OCI-LY7 (cell line): Measurements from ENCODE around the gene TTLL5. TPM values are rescaled to one million over a fixed set of nuclear protein-coding genes. Genes with fewer than 3 reads are reported as not detected.

Experiments used
- BruUV-seq: library from RNA; stranded (reverse); fragments of 400-500 nt; replicated peaks from 2 replicates; lab custom pipeline; 2021; lab: Mats Ljungman, UMichigan
- CTCF ChIA-PET: fragments of 300-600 bp; sonication (Branson Sonifier 250); formaldehyde crosslinking; loops from one replicate; lab custom pipeline; 2022; ENCODE audit warnings: antibody characterized with exemption; ENCODE audit not compliant: unreplicated experiment; lab: Charles Lee
- POLR2A ChIA-PET: fragments of 300-600 bp; sonication (Branson Sonifier 250); formaldehyde crosslinking; loops from one replicate; lab custom pipeline; 2022; ENCODE audit warnings: antibody characterized with exemption; lab: Charles Lee
- DNase-seq: peaks from one replicate; pipeline ENCODE4 v3.0.0-alpha.2; 2015; ENCODE audit warnings: low spot score
- H2AFZ ChIP-seq: fragments of 200-600 bp; sonication (generic), shearing (Covaris generic); 2 replicates; pipeline ENCODE4 v1.6.1; 2014; ENCODE audit warnings: mild to moderate bottlenecking, antibody characterized with exemption, low read length, moderate library complexity
- H3K27ac ChIP-seq: fragments of 200-600 bp; sonication (generic); 2 replicates; pipeline ENCODE4 v1.5.1; 2014; ENCODE audit warnings: mixed run types, low read depth, mild to moderate bottlenecking, moderate library complexity, low read length, inconsistent platforms; ENCODE audit not compliant: poor library complexity, severe bottlenecking
- H3K36me3 ChIP-seq: fragments of 200-600 bp; sonication (generic); 2 replicates; pipeline ENCODE4 v1.6.1; 2014; ENCODE audit warnings: mild to moderate bottlenecking, antibody characterized with exemption, low read length, moderate library complexity, mixed read lengths; ENCODE audit not compliant: insufficient read depth
- H3K4me1 ChIP-seq: fragments of 200-600 bp; sonication (generic); 2 replicates; pipeline ENCODE4 v1.5.1; 2014; ENCODE audit warnings: mild to moderate bottlenecking, low read length; ENCODE audit not compliant: insufficient read depth, poor library complexity, severe bottlenecking
- H3K4me2 ChIP-seq: fragments of 200-600 bp; sonication (generic); 2 replicates; pipeline ENCODE4 v1.6.1; 2014; ENCODE audit warnings: mild to moderate bottlenecking, low read length
- H3K4me3 ChIP-seq: fragments of 200-600 bp; sonication (generic); 2 replicates; pipeline ENCODE4 v1.5.1; 2014; ENCODE audit warnings: mild to moderate bottlenecking, low read depth, low read length; ENCODE audit not compliant: poor library complexity, severe bottlenecking
- H3K79me2 ChIP-seq: fragments of 200-600 bp; sonication (generic); 2 replicates; pipeline ENCODE4 v1.6.1; 2016; ENCODE audit warnings: low read depth, mild to moderate bottlenecking, low read length, moderate library complexity, mixed read lengths; ENCODE audit not compliant: insufficient read depth
- H3K9me2 ChIP-seq: fragments of 200-600 bp; sonication (generic); 2 replicates; pipeline ENCODE4 v1.6.1; 2016; ENCODE audit warnings: mild to moderate bottlenecking, low read length, mixed read lengths; ENCODE audit not compliant: insufficient read depth
- H3K9me3 ChIP-seq: fragments of 200-600 bp; sonication (generic); 2 replicates; pipeline ENCODE4 v1.6.1; 2014; ENCODE audit warnings: mild to moderate bottlenecking, mixed run types, low read length, mixed read lengths
- H4K20me1 ChIP-seq: fragments of 200-600 bp; sonication (generic); 2 replicates; pipeline ENCODE4 v1.6.1; 2014; ENCODE audit warnings: mild to moderate bottlenecking, antibody characterized with exemption, low read length, moderate library complexity, mixed read lengths; ENCODE audit not compliant: insufficient read depth
- CTCF ChIP-seq: fragments of 200-600 bp; sonication (generic); conservative IDR thresholded peaks from 2 replicates; pipeline ENCODE4 v1.5.1; 2014; ENCODE audit warnings: mild to moderate bottlenecking, antibody characterized with exemption, low read length, moderate library complexity, mixed read lengths
- EZH2phosphoT487 ChIP-seq: fragments of 200-600 bp; sonication (generic); IDR thresholded peaks from 2 replicates; pipeline ENCODE4 v1.6.1; 2018; ENCODE audit warnings: low read depth, borderline replicate concordance, mild to moderate bottlenecking, mixed run types, antibody characterized with exemption, low read length, moderate library complexity, mixed read lengths
- intact Hi-C: fragments of 100-400 bp; cut with micrococcal nuclease; formaldehyde crosslinking; loops from one replicate; pipeline ENCODE4 v1.10.0; 2022; ENCODE audit not compliant: unreplicated experiment
- total RNA-seq, 2 experiments: library from RNA; depleted of rRNA in 1 of 2; stranded (reverse); fragments of >200 nt in 1 of 2; shearing (Covaris generic) in 1 of 2; gene quantifications; 2 replicates each; pipeline ENCODE4 v1.2.3, GENCODE V29; 2014 to 2022

TTLL5 gene
- total RNA-seq, 2 experiments from 2014 or later = 34.3 to 55.6 TPM

GRCh38 chr14:75649337-75649736 is 11.7 kb upstream of the TTLL5 start:
- BruUV-seq = no TSS peak
- H3K4me1 ChIP-seq = no peaks in the 10 kb centered on the region
- H3K27ac ChIP-seq = no peak overlapping the region
- no peak overlapping the region for H2AFZ ChIP-seq
- H3K4me2 ChIP-seq = no peak overlapping the region
- ChIA-PET CTCF (no interaction called here), POLR2A (interaction anchor here (0.6 to 1.3 kb wide), 3 partner anchors 11 to 73 kb away, joined by 3 to 8 read pairs (median 5); partner anchors contain the start of genes ERG28 and TTLL5)
- H3K9me2 ChIP-seq = no peaks in the 10 kb centered on the region
- H3K9me3 ChIP-seq = no peaks in the 10 kb centered on the region
- no peak overlapping the region for H3K4me3 ChIP-seq
- H3K79me2 ChIP-seq = no peaks in the 10 kb centered on the region
- no peaks in the 10 kb centered on the region for H4K20me1 ChIP-seq
- TF ChIP-seq EZH2phosphoT487 (no peak), CTCF (no peak)
- H3K36me3 ChIP-seq = peaks cover 46% of the 10 kb centered on the region
- intact Hi-C loops = no loop called here
- no peak for DNase-seq

- no peaks in the 10 kb centered on the region for H3K79me2 ChIP-seq
- H4K20me1 ChIP-seq = no peaks in the 10 kb centered on the region
- ChIA-PET CTCF (no interaction called here), POLR2A (interaction anchor here (0.6 to 1.3 kb wide), 3 partner anchors 11 to 74 kb away, joined by 3 to 8 read pairs (median 5); partner anchors contain the start of genes ERG28 and TTLL5)
- H3K36me3 ChIP-seq = peaks cover 51% of the 10 kb centered on the region
- intact Hi-C loops = no loop called here
- H3K9me2 ChIP-seq = no peaks in the 10 kb centered on the region
- no peak overlapping the region for H3K4me3 ChIP-seq
- no peak for TF ChIP-seq CTCF
- H2AFZ ChIP-seq = no peak overlapping the region
- H3K9me3 ChIP-seq = no peaks in the 10 kb centered on the region
- no peak overlapping the region for H3K27ac ChIP-seq
- no peaks in the 10 kb centered on the region for H3K4me1 ChIP-seq
- DNase-seq = no peak
- H3K4me2 ChIP-seq = no peak overlapping the region
- no TSS peak for BruUV-seq
Observed at GRCh38 chr14:75649773-75650172, 11.3 kb upstream of the TTLL5 start.

DNA sequence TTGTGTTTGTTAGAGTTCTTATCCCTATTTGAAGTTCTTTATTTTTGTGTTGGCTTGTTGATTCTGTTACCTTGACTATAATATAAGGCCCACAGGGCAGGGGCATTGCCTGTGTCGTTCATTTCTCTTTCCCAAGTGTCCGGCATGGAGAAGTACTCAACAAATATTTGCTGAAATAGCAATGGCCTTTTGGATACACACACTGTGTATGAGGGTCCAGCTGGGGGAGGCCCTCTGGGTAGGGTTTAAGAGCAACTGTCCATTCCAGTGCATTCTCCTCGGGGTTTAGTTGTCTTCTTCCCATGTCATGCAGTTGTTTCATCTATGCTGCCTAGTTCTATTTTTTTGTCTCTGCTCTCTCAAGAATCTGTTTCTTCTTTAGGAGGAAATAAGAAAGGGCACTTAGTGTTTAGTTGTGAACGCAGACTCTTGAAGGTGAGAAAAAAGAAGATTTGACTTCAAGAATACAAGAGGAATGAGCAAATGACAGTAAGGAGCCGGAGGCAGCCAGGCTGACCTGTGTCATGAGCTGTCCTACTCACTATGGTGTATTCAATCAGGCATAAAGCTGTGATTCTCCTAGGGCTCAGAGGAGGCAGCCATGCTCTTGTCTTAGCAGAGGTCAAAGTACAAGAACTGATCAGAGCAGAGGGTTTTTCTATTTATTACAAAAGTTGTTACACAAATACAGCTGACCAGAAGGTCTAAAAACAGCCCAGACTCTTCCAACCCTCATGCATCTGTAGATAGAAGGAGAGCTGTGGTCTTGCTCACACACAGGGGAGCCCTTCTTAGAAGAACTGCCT is 10.6 kb upstream of the TTLL5 start:
- H3K9me2 ChIP-seq = no peaks in the 10 kb centered on the region
- H3K27ac ChIP-seq = no peak overlapping the region
- TF ChIP-seq CTCF (no peak), EZH2phosphoT487 (no peak)
- H3K79me2 ChIP-seq = no peaks in the 10 kb centered on the region
- no peak for DNase-seq
- H3K4me1 ChIP-seq = no peaks in the 10 kb centered on the region
- intact Hi-C loops = no loop called here
- H3K4me3 ChIP-seq = no peak overlapping the region
- no peaks in the 10 kb centered on the region for H4K20me1 ChIP-seq
- no peak overlapping the region for H2AFZ ChIP-seq
- H3K4me2 ChIP-seq = no peak overlapping the region
- CTCF ChIA-PET = no interaction called here
- peaks cover 58% of the 10 kb centered on the region for H3K36me3 ChIP-seq
- BruUV-seq = no TSS peak
- no peaks in the 10 kb centered on the region for H3K9me3 ChIP-seq
- POLR2A ChIA-PET = interaction anchor here (1.9 kb wide), 1 partner anchor 10 kb away, joined by 6 read pairs; the partner anchor contains the start of genes ERG28 and TTLL5
